ENCODE measurements around the gene CXorf58. TPM values are rescaled to one million over a fixed set of nuclear protein-coding genes. Genes with fewer than 3 reads are reported as not detected.
A peak's percentile ranks its signal among the peaks of the same experiment; 100 is the strongest.

Gene CXorf58
- total and polyA plus RNA-seq, 9 of the 15 experiments (the other 6 are each of a cell fraction or from before 2014, with no cell fraction given), result 0.10 to 0.27 (median 0.16) TPM; not detected in 3

DNA sequence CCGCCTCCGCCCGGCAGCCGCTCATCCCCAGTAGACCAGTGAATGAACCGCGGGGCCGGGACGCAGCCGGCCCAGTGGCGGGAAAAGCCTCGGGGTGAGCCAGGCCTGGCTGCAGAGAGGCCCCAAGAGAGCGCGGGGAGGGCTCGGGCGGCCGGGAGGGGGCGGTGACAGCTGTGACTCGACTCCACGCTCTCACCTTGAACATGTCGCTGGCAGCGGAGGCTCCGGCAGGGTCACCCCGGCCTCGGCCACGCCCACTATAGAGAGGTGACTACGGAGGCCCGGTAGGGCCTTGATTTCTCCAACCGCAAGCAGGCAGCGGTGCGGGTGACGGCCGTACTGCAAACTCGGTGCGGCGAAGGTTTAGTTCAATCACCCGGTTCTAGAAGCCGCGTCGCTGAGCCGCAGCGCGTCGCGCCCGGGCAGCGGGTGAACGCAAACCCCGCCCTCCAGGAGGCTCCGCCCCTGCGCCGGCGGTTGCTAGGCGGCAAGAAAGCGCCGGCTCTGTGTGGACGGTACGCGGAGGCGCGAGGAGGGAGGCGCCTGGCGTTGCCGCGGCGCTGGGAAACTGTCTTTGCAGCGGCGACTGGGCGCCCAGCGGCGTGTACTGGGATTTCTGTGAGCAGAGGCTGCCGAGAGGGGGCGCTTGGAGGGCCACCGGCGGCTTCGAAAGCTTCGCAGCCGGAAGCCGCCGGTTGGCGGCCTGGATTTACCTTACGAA lies at the start of gene CXorf58, which contains the start of gene APOO (continued):
- TF ChIP-seq GABPA (tag; conservative IDR thresholded peaks at IDR 0.05; ENCODE audit: low read depth) (peak; percentile 75), SOX6 (IDR thresholded peaks at IDR 0.05) (peak; percentile 45; the same call in 1 of the 2 replicates), DACH1 (IDR thresholded peaks at IDR 0.05; ENCODE audit: partially characterized antibody) (peak; percentile 8), HNRNPLL (IDR thresholded peaks at IDR 0.05; ENCODE audit: low read depth, low read length, poor library complexity, severe bottlenecking) (peak; percentile 92), LEF1 (IDR thresholded peaks at IDR 0.05) (no peak), BCL6 (CRISPR knock-in tag; IDR thresholded peaks at IDR 0.05) (no peak), SMAD4 (CRISPR knock-in tag; conservative IDR thresholded peaks at IDR 0.05) (peak; percentile 68; the same call in 1 of the 2 replicates), ZNF551 (CRISPR knock-in tag; IDR thresholded peaks at IDR 0.05) (no peak), CBX1 (IDR thresholded peaks at IDR 0.05; ENCODE audit: low read depth) (peak; percentile 38), MAFF (IDR thresholded peaks at IDR 0.05; ENCODE audit: low read length) (no peak), L3MBTL2 (IDR thresholded peaks at IDR 0.05) (peak; percentile 71)
- TF ChIP-seq, protein P1, sequence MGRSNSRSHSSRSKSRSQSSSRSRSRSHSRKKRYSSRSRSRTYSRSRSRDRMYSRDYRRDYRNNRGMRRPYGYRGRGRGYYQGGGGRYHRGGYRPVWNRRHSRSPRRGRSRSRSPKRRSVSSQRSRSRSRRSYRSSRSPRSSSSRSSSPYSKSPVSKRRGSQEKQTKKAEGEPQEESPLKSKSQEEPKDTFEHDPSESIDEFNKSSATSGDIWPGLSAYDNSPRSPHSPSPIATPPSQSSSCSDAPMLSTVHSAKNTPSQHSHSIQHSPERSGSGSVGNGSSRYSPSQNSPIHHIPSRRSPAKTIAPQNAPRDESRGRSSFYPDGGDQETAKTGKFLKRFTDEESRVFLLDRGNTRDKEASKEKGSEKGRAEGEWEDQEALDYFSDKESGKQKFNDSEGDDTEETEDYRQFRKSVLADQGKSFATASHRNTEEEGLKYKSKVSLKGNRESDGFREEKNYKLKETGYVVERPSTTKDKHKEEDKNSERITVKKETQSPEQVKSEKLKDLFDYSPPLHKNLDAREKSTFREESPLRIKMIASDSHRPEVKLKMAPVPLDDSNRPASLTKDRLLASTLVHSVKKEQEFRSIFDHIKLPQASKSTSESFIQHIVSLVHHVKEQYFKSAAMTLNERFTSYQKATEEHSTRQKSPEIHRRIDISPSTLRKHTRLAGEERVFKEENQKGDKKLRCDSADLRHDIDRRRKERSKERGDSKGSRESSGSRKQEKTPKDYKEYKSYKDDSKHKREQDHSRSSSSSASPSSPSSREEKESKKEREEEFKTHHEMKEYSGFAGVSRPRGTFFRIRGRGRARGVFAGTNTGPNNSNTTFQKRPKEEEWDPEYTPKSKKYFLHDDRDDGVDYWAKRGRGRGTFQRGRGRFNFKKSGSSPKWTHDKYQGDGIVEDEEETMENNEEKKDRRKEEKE (IDR thresholded peaks at IDR 0.05; ENCODE audit: borderline replicate concordance in 1 of 2, control insufficient read depth in 1 of 2, low read depth in 2 of 2, low read length in 1 of 2), result 0 out of 4 replicates have a peak, but pooled peaks of 1 of the 2 experiments have one; percentile 8
- TF ChIP-seq, protein P2, sequence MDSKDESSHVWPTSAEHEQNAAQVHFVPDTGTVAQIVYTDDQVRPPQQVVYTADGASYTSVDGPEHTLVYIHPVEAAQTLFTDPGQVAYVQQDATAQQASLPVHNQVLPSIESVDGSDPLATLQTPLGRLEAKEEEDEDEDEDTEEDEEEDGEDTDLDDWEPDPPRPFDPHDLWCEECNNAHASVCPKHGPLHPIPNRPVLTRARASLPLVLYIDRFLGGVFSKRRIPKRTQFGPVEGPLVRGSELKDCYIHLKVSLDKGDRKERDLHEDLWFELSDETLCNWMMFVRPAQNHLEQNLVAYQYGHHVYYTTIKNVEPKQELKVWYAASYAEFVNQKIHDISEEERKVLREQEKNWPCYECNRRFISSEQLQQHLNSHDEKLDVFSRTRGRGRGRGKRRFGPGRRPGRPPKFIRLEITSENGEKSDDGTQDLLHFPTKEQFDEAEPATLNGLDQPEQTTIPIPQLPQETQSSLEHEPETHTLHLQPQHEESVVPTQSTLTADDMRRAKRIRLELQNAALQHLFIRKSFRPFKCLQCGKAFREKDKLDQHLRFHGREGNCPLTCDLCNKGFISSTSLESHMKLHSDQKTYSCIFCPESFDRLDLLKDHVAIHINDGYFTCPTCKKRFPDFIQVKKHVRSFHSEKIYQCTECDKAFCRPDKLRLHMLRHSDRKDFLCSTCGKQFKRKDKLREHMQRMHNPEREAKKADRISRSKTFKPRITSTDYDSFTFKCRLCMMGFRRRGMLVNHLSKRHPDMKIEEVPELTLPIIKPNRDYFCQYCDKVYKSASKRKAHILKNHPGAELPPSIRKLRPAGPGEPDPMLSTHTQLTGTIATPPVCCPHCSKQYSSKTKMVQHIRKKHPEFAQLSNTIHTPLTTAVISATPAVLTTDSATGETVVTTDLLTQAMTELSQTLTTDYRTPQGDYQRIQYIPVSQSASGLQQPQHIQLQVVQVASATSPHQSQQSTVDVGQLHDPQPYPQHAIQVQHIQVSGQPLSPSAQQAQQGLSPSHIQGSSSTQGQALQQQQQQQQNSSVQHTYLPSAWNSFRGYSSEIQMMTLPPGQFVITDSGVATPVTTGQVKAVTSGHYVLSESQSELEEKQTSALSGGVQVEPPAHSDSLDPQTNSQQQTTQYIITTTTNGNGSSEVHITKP (IDR thresholded peaks at IDR 0.05; ENCODE audit: partially characterized antibody), result peak; percentile 7
- TF ChIP-seq, protein P3, sequence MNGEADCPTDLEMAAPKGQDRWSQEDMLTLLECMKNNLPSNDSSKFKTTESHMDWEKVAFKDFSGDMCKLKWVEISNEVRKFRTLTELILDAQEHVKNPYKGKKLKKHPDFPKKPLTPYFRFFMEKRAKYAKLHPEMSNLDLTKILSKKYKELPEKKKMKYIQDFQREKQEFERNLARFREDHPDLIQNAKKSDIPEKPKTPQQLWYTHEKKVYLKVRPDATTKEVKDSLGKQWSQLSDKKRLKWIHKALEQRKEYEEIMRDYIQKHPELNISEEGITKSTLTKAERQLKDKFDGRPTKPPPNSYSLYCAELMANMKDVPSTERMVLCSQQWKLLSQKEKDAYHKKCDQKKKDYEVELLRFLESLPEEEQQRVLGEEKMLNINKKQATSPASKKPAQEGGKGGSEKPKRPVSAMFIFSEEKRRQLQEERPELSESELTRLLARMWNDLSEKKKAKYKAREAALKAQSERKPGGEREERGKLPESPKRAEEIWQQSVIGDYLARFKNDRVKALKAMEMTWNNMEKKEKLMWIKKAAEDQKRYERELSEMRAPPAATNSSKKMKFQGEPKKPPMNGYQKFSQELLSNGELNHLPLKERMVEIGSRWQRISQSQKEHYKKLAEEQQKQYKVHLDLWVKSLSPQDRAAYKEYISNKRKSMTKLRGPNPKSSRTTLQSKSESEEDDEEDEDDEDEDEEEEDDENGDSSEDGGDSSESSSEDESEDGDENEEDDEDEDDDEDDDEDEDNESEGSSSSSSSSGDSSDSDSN (IDR thresholded peaks at IDR 0.05; ENCODE audit: borderline replicate concordance in 1 of 2, low read depth in 2 of 2, low read length in 2 of 2), result peak; percentile 21 to 39; a peak in 1 of 4 replicates
